ENCODE data around the gene ZNF418.
"Not testable (repeated sequence)": the region's sequence is repeated elsewhere in the genome, so short reads cannot be mapped to it uniquely, and the experiment has no call there.

The ZNF418 gene

GRCh38 chr19:57888560-57889231 is 46.5 kb downstream of the ZNF418 start, which contains the start of gene ZNF814:
Gene ZNF814 (minus strand): TSS chr19:57889037. CDS start chr19:57888802, 235 bp downstream.
- peak; percentile 63 for DNase-seq

GRCh38 chr19:57888107-57888559 is 47.1 kb downstream of the ZNF418 start:
- no peak for DNase-seq

GRCh38 chr19:57887195-57887941 is 47.8 kb downstream of the ZNF418 start:
- no peak for DNase-seq

- DNase-seq = no peak
These were observed 49.2 kb downstream of the ZNF418 start for GRCh38 chr19:57886046-57886445.

- DNase-seq = not testable (repeated sequence)
These were observed 61.1 kb downstream of the ZNF418 start for GRCh38 chr19:57873883-57874799.

- DNase-seq = no peak
These were observed 62.8 kb downstream of the ZNF418 start for GRCh38 chr19:57872450-57872849.

Data from GF-D8 (cell line).